ENCODE results near the gene HOXC5. TPM values are rescaled to one million over a fixed set of nuclear protein-coding genes. Genes with fewer than 3 reads are reported as not detected.
A peak's percentile ranks its signal among the peaks of the same experiment; 100 is the strongest.

HOXC5 gene
- total RNA-seq, 1 donor from 2014 or later = not detected

- H3K36me3 Mint-ChIP-seq (ENCODE audit: low read depth, unreplicated experiment) = peaks cover 3% of the 10 kb centered on the region
- TF ChIP-seq CTCF (IDR thresholded peaks at IDR 0.05; ENCODE audit: unreplicated experiment) = no peak
- peak overlapping the region; percentile 66 for H3K27ac Mint-ChIP-seq (ENCODE audit: unreplicated experiment)
- DNase-seq (ENCODE audit: low spot score) = no peak
- no peaks in the 10 kb centered on the region for H3K9me3 Mint-ChIP-seq (ENCODE audit: unreplicated experiment)
- peaks cover 43% of the 10 kb centered on the region for H3K27me3 Mint-ChIP-seq (ENCODE audit: unreplicated experiment)
- H3K4me1 Mint-ChIP-seq (ENCODE audit: unreplicated experiment) = peaks cover 6% of the 10 kb centered on the region
- peak overlapping the region; percentile 29 for H3K4me3 Mint-ChIP-seq (ENCODE audit: unreplicated experiment)
Observed at GRCh38 chr12:54051874-54052437, 19.1 kb downstream of the HOXC5 start.

GRCh38 chr12:54052438-54053002, 19.7 kb downstream of the HOXC5 start:
- Mint-ChIP-seq H3K4me1 (ENCODE audit: unreplicated experiment) (peaks cover 6% of the 10 kb centered on the region), H3K27me3 (ENCODE audit: unreplicated experiment) (peaks cover 47% of the 10 kb centered on the region), H3K36me3 (ENCODE audit: low read depth, unreplicated experiment) (peaks cover 3% of the 10 kb centered on the region), H3K4me3 (ENCODE audit: unreplicated experiment) (no peak overlapping the region), H3K27ac (ENCODE audit: unreplicated experiment) (no peak overlapping the region), H3K9me3 (ENCODE audit: unreplicated experiment) (no peaks in the 10 kb centered on the region)
- TF ChIP-seq CTCF (IDR thresholded peaks at IDR 0.05; ENCODE audit: unreplicated experiment) = no peak
- no peak for DNase-seq (ENCODE audit: low spot score)

- H3K27ac Mint-ChIP-seq (ENCODE audit: unreplicated experiment) = no peak overlapping the region
- H3K4me3 Mint-ChIP-seq (ENCODE audit: unreplicated experiment) = no peak overlapping the region
- no peak for DNase-seq (ENCODE audit: low spot score)
- peaks cover 3% of the 10 kb centered on the region for H3K36me3 Mint-ChIP-seq (ENCODE audit: low read depth, unreplicated experiment)
- TF ChIP-seq CTCF (IDR thresholded peaks at IDR 0.05; ENCODE audit: unreplicated experiment) = no peak
- H3K27me3 Mint-ChIP-seq (ENCODE audit: unreplicated experiment) = peaks cover 44% of the 10 kb centered on the region
- H3K9me3 Mint-ChIP-seq (ENCODE audit: unreplicated experiment) = no peaks in the 10 kb centered on the region
- H3K4me1 Mint-ChIP-seq (ENCODE audit: unreplicated experiment) = peaks cover 6% of the 10 kb centered on the region
Observed at GRCh38 chr12:54053003-54053750, 20.3 kb downstream of the HOXC5 start.

GRCh38 chr12:54053751-54054741, 21.2 kb downstream of the HOXC5 start, which contains the start of gene HOXC4:
Gene HOXC4 (plus strand): TSS chr12:54053835. CDS start chr12:54053923, 88 bp downstream.
- H3K4me3 Mint-ChIP-seq (ENCODE audit: unreplicated experiment) = peak within 1 kb of the TSS; percentile 60
- H3K4me1 Mint-ChIP-seq (ENCODE audit: unreplicated experiment) = peaks cover 6% of the 10 kb centered on the region
- no peak for DNase-seq (ENCODE audit: low spot score)
- no peak within 1 kb of the TSS for H3K27ac Mint-ChIP-seq (ENCODE audit: unreplicated experiment)
- H3K27me3 Mint-ChIP-seq (ENCODE audit: unreplicated experiment) = peaks cover 44% of the 10 kb centered on the region
- peaks cover 3% of the 10 kb centered on the region for H3K36me3 Mint-ChIP-seq (ENCODE audit: low read depth, unreplicated experiment)
- H3K9me3 Mint-ChIP-seq (ENCODE audit: unreplicated experiment) = no peaks in the 10 kb centered on the region
- TF ChIP-seq CTCF (IDR thresholded peaks at IDR 0.05; ENCODE audit: unreplicated experiment) = no peak
